Motor neuron (in vitro differentiated cells): ENCODE data around the gene SLC37A2. TPM values are rescaled to one million over a fixed set of nuclear protein-coding genes. Genes with fewer than 3 reads are reported as not detected.

ENCODE experiments used
- ATAC-seq, 8 experiments: fragments of 200-7000 bp; cut with Tn5 transposase; replicated peaks in 6 of 8; 2 replicates each; pipeline ENCODE4 v1.8.0; 2021; ENCODE audit warnings: mild to moderate bottlenecking in 8 of 8, moderate library complexity in 8 of 8
- H3K27ac ChIP-seq, 2 donors: fragments of 250-450 bp; sonication (Bioruptor Pico); 2 replicates each; pipeline ENCODE4 v1.9.0; 2021; ENCODE audit warnings: antibody characterized with exemption in 2 of 2, mild to moderate bottlenecking in 2 of 2, moderate library complexity in 1 of 2
- H3K4me1 ChIP-seq, 2 donors: fragments of 250-450 bp; sonication (Bioruptor Pico); replicated peaks in 1 of 2; 2 replicates each; pipeline ENCODE4 v1.6.1; 2021; ENCODE audit warnings: antibody characterized with exemption in 2 of 2, mild to moderate bottlenecking in 2 of 2, moderate library complexity in 1 of 2
- H3K4me3 ChIP-seq, 5 donors: fragments of 250-450 bp; sonication (Bioruptor Pico); 2 replicates each; pipeline ENCODE4 v1.9.0; 2021; ENCODE audit warnings: antibody characterized with exemption in 5 of 5, mild to moderate bottlenecking in 5 of 5, moderate library complexity in 4 of 5
- WGBS, 10 experiments: fragments of 450-650 bp; shearing (Covaris generic); methylation state at CpG; one replicate each; pipeline ENCODE4 v1.0.0; 2022; 5-methylcytosine and 5-hydroxymethylcytosine counted together
- in situ Hi-C, 9 experiments: fragments of 400-800 bp; cut with MboI; loops; one replicate each; pipeline ENCODE4 v1.15.0; 2021; ENCODE audit warnings: low sequenced_read_pairs in 9 of 9, low pct_unique_long_range_greater_than_20kb in 2 of 9; ENCODE audit not compliant: unreplicated experiment in 9 of 9
- total RNA-seq, 8 experiments: library from RNA; unstranded; fragments of 300-600 nt; gene quantifications; 2 replicates each; pipeline versions ENCODE4 v1.2.3 to v1.2.4, GENCODE V29; 2022

Gene SLC37A2
- total RNA-seq, 8 experiments from 2014 or later: 0.46 to 3.2 (median 0.75) TPM

DNA sequence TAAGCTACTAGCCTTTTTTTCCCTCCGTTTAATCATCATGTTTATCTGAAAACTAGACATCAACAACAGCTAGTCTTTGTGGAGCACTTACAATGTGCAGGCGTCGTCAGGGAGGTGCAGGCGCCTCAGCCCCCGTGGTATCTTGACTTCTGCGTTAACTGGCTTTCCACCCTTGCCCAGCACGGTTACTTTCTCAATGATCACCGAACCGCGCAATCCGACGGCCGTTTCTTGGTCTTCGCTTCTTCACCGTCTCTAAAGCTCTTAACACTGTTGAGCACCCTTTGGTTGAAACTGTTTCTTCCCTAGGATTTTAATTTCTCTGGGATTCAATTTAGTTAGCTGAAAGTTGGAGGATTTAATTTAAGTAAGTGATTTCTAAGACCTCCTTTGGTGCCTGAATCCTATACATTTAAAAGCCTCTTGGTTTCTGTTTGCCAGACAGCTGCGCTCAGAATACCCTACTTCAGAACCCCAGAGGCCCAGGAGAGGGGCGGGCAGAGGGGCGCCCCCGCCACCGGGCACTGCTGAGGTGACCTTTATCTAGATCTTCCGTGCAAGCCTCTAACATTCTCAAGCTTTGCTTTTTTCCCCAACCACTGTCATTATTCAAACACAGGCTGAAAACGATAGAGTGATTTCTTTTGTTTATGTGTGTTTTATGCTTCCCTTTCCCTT lies 66.3 kb downstream of the SLC37A2 start:
- in situ Hi-C loops: loop anchor here in 1 of 9 experiments (25.0 kb wide), 1 partner anchor 167 kb away; the partner anchor contains the start of gene CCDC15
- Histone ChIP-seq H3K27ac (no peak overlapping the region), H3K4me1 (peaks cover 13 to 19% of the 10 kb centered on the region in 2 donors), H3K4me3 (no peak overlapping the region)
- peak in 4 of 8 experiments; percentile 24 to 56 (median 44) for ATAC-seq
- 65 to 94% (median 83%) methylated on average over 1 to 18 of the region's 22 CpGs for WGBS, 10 experiments

DNA sequence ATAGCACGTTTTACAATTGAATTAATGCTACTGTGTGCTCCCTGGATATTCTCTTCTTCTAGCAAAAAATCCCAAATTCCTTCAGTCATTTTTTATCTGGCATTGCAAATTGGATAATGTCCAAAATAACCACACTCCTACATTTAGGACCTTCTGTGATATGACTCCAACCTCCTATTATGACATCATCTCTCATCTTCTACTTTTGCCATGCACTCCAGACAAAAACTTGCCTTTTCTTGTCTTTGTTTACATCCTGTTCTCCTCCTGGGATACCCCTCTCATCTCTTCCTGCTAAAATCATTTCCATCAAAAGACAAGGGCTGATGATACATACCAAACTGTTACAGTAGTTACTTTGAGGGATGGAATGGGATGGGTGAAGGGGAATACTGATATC lies 69.0 kb downstream of the SLC37A2 start:
- peaks cover 20 to 28% of the 10 kb centered on the region in 2 donors for H3K4me1 ChIP-seq
- WGBS, 10 experiments: 0 to 100% (median 78%) methylated on average over 1 of the region's 1 CpG; no CpG with 5 or more reads in 1 of the 10 experiments
- in situ Hi-C loops: loop anchor here in 1 of 9 experiments (25.0 kb wide), 1 partner anchor 170 kb away; the partner anchor contains the start of gene CCDC15
- H3K27ac ChIP-seq: no peak overlapping the region
- no peak for ATAC-seq
- H3K4me3 ChIP-seq: no peak overlapping the region

DNA sequence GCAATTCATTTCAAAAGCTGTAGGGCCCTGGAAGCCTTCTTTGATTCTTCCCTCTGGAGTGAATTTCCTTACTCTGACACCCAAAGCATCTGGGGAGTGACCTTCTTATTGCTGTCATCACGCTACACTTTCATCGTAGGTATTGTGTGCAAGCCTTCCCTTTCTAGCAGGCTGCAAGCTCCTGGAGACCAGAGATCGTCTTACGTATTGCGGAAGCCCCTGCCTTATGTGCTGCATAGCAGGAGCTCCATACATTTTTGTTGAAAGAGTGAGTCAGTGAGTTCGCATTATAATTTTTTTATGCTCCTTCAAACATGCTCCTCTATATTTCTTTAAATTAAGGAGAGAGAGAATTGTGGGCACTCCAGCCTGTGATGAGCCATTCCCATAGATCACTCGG lies 69.5 kb downstream of the SLC37A2 start:
- Histone ChIP-seq H3K4me1 (peaks cover 25 to 33% of the 10 kb centered on the region in 2 donors), H3K4me3 (no peak overlapping the region), H3K27ac (no peak overlapping the region)
- 34 to 100% (median 76%) methylated on average over 1 to 7 of the region's 7 CpGs; no CpG with 5 or more reads in 1 of the 10 experiments for WGBS, 10 experiments
- ATAC-seq: no peak
- in situ Hi-C loops: loop anchor here in 1 of 9 experiments (25.0 kb wide), 1 partner anchor 170 kb away; the partner anchor contains the start of gene CCDC15

DNA sequence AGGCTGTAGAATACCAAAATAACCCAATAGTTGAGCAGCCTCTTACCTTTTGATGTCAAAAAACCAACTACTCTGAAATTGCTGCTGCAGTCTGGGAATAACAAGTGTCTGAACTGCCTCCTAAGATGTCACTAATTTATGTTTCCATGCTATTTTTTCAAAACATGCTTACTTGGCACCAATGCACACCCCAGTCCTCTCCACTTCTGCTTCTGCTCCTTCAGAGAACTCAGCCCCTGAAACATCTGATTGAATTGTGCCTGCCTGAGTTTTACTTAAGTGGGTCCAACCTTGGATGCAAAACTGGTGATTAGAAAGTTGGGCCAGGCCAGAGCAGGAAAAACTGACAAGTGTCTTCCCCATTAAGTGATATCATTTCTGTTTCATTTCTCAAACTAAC lies 72.9 kb downstream of the SLC37A2 start:
- in situ Hi-C loops: loop anchor here in 1 of 9 experiments (25.0 kb wide), 1 partner anchor 174 kb away; the partner anchor contains the start of gene CCDC15
- H3K4me1 ChIP-seq: peaks cover 48 to 57% of the 10 kb centered on the region in 2 donors
- ATAC-seq: no peak
- H3K27ac ChIP-seq: no peak overlapping the region
- H3K4me3 ChIP-seq: no peak overlapping the region

DNA sequence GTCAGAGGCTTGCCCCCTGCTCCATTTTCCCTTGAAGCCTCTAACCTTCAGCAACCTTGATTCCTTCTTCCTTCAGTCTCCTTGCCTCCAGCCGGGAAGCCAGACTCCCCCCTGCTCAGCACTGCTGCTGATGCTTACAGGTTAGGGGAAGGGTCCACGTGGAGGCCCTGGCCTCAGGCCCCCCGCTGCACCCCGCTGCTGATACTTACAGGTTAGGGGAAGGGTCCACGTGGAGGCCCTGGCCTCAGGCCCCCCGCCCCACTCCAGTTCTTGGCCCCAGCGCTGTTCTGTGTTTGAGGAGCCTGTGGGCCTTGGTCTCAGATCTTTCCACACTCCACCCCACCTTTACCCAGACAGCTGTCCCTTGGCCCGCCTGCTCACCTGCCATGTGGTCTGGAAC lies 75.9 kb downstream of the SLC37A2 start:
- WGBS, 10 experiments: 0 to 100% (median 52%) methylated on average over 1 to 2 of the region's 8 CpGs; no CpG with 5 or more reads in 6 of the 10 experiments
- no peak for ATAC-seq
- no peak overlapping the region for H3K4me3 ChIP-seq
- in situ Hi-C loops: loop anchor here in 1 of 9 experiments (25.0 kb wide), 1 partner anchor 177 kb away; the partner anchor contains the start of gene CCDC15
- peaks cover 57 to 59% of the 10 kb centered on the region in 2 donors for H3K4me1 ChIP-seq
- H3K27ac ChIP-seq: no peak overlapping the region

DNA sequence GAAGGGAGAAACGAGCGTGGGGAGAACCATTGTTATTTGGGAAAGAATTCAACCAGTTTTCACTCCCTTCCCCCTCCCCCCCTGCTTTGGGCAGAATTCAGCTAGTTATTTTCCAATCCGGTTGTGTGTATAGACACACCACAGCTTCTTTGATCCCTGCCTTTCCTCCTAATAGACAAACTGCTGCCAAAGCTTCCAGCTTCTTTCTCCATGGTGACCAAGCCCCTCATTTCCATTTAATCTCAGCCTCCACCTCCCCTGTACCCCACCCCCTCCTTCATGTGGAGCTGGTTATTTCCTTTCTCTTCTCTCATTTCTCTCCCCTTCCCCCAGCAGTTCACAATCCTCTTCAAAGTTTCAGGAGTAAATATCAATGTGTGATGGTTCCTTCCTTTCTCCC lies 76.7 kb downstream of the SLC37A2 start:
- Histone ChIP-seq H3K27ac (peak overlapping the region in 1 of 2 donors; percentile 45), H3K4me3 (no peak overlapping the region), H3K4me1 (peaks cover 55 to 59% of the 10 kb centered on the region in 2 donors)
- in situ Hi-C loops: loop anchor here in 1 of 9 experiments (25.0 kb wide), 1 partner anchor 177 kb away; the partner anchor contains the start of gene CCDC15
- WGBS, 10 experiments: 0 to 60% (median 29%) methylated on average over 1 to 3 of the region's 3 CpGs; no CpG with 5 or more reads in 4 of the 10 experiments
- peak in 1 of 8 experiments; percentile 19 for ATAC-seq

Other genes with a start within 250 kb of the SLC37A2 start
- gene ROBO3, start 197.9 kb upstream of the SLC37A2 start, total RNA-seq: 10 to 100 TPM in 5 of 8 experiments, 1 to 10 TPM in 3; 6.3 to 43.6 (median 15.9) TPM
- 1 to 10 TPM in 2 of 8 experiments, under 1 TPM in 5, not detected in 1; 0.05 to 1.9 (median 0.73) TPM for gene ROBO4, start 165.4 kb upstream of the SLC37A2 start, total RNA-seq
- 10 to 100 TPM in 1 of 8 experiments, not detected in 7; 12.8 TPM for gene HEPN1, start 144.1 kb upstream of the SLC37A2 start, total RNA-seq
- gene HEPACAM, start 127.3 kb upstream of the SLC37A2 start, total RNA-seq: 10 to 100 TPM in 1 of 8 experiments, under 1 TPM in 5, not detected in 2; 0.05 to 14.0 (median 0.12) TPM
- 1 to 10 TPM in 7 of 8 experiments, under 1 TPM in 1; 0.87 to 4.7 (median 2.5) TPM for gene CCDC15, start 109.1 kb upstream of the SLC37A2 start, total RNA-seq
- 10 to 100 TPM; 13.8 to 31.4 (median 23.2) TPM for gene TMEM218, start 48.3 kb downstream of the SLC37A2 start, total RNA-seq
- 10 to 100 TPM in 2 of 8 experiments, 1 to 10 TPM in 4, under 1 TPM in 2; 0.25 to 18.0 (median 9.1) TPM for gene PKNOX2, start 101.4 kb downstream of the SLC37A2 start, total RNA-seq